NCI-H128 (cell line): ENCODE results near the gene CDKN2AIPNL.
A peak's percentile ranks its signal among the peaks of the same experiment; 100 is the strongest.
"Not testable (repeated sequence)": the region's sequence is repeated elsewhere in the genome, so short reads cannot be mapped to it uniquely, and the experiment has no call there.

ENCODE experiments used
- DNase-seq: peaks from one replicate; lab custom pipeline; 2025; ENCODE audit not compliant: unreplicated experiment; lab: John Stamatoyannopoulos, UW

Gene CDKN2AIPNL

GRCh38 chr5:134403951-134404350, 7.7 kb downstream of the CDKN2AIPNL start:
- no peak for DNase-seq

GRCh38 chr5:134398609-134399155, 13.0 kb downstream of the CDKN2AIPNL start:
- DNase-seq: no peak

GRCh38 chr5:134397196-134397595, 14.5 kb downstream of the CDKN2AIPNL start:
- no peak for DNase-seq

GRCh38 chr5:134396274-134396673, 15.4 kb downstream of the CDKN2AIPNL start:
- DNase-seq: no peak

- DNase-seq: no peak
Observed at GRCh38 chr5:134394932-134395331, 16.7 kb downstream of the CDKN2AIPNL start.

GRCh38 chr5:134392301-134392700, 19.4 kb downstream of the CDKN2AIPNL start:
- no peak for DNase-seq

GRCh38 chr5:134387443-134387842, 24.2 kb downstream of the CDKN2AIPNL start:
- no peak for DNase-seq

GRCh38 chr5:134383980-134384697, 27.5 kb downstream of the CDKN2AIPNL start:
- DNase-seq: no peak

- not testable (repeated sequence) for DNase-seq
Observed at GRCh38 chr5:134382204-134382603, 29.5 kb downstream of the CDKN2AIPNL start.

- no peak for DNase-seq
Observed at GRCh38 chr5:134380346-134380745, 31.3 kb downstream of the CDKN2AIPNL start.

- no peak for DNase-seq
Observed at GRCh38 chr5:134374232-134374631, 37.4 kb downstream of the CDKN2AIPNL start.

- DNase-seq: not testable (repeated sequence)
Observed at GRCh38 chr5:134373633-134374032, 38.0 kb downstream of the CDKN2AIPNL start.

- no peak for DNase-seq
Observed at GRCh38 chr5:134371834-134372340, 39.8 kb downstream of the CDKN2AIPNL start.

- peak; percentile 89 for DNase-seq
Observed at GRCh38 chr5:134370871-134371833, 40.5 kb downstream of the CDKN2AIPNL start, which contains the start of gene UBE2B. Gene UBE2B (plus strand): TSS chr5:134371569. CDS start chr5:134371596, 27 bp downstream.

- no peak for DNase-seq
Observed at GRCh38 chr5:134370311-134370870, 41.3 kb downstream of the CDKN2AIPNL start.

GRCh38 chr5:134365604-134366003, 46.1 kb downstream of the CDKN2AIPNL start:
- DNase-seq: no peak

GRCh38 chr5:134355681-134356080, 56.0 kb downstream of the CDKN2AIPNL start:
- DNase-seq: no peak
